Endothelial cell of umbilical vein (primary cell): ENCODE results near the gene UNC5A. TPM values are rescaled to one million over a fixed set of nuclear protein-coding genes. Genes with fewer than 3 reads are reported as not detected.

Experiments
- BruUV-seq: library from RNA; stranded (reverse); fragments of 400-500 nt; replicated peaks from 2 replicates; lab custom pipeline; 2021; lab: Mats Ljungman, UMichigan
- CTCF ChIA-PET: fragments of 300-600, 350-600 bp; sonication (Branson Sonifier 250); formaldehyde crosslinking; loops from one replicate; lab custom pipeline; 2021; ENCODE audit warnings: antibody characterized with exemption, inconsistent platforms; lab: Charles Lee
- POLR2A ChIA-PET: fragments of 300-600, 350-600 bp; sonication (Branson Sonifier 250); formaldehyde crosslinking; loops from one replicate; lab custom pipeline; 2021; ENCODE audit warnings: antibody characterized with exemption, inconsistent platforms; lab: Charles Lee
- DNase-seq: peaks from one replicate; pipeline ENCODE4 v3.0.0-alpha.2; 2011; ENCODE audit warnings: low read depth, low spot score
- FAIRE-seq: peaks from 2 replicates; lab custom pipeline; 2011; peaks lifted over from hg19 to GRCh38; lab: Jason Lieb, UNC
- H2AFZ ChIP-seq: 2 replicates; pipeline ENCODE4 v1.6.0; 2012; ENCODE audit warnings: low read depth, low read length, control low read depth, inconsistent platforms
- H3K27ac ChIP-seq: 2 replicates; pipeline ENCODE4 v1.5.1; 2011; ENCODE audit warnings: low read depth, mild to moderate bottlenecking, control low read depth, low read length, moderate library complexity; ENCODE audit not compliant: insufficient read depth
- H3K27me3 ChIP-seq, 2 experiments: 2 replicates each; pipeline versions ENCODE4 v1.6.0 to v1.6.1; 2011; ENCODE audit warnings: low read length in 2 of 2, mixed read lengths in 1 of 2; ENCODE audit not compliant: control insufficient read depth in 2 of 2, insufficient read depth in 2 of 2
- H3K36me3 ChIP-seq, 2 experiments: 2 replicates in 1 of 2; 3 replicates in 1 of 2; pipeline ENCODE4 v1.5.1; 2011; ENCODE audit warnings: low read length in 2 of 2, mild to moderate bottlenecking in 1 of 2, moderate library complexity in 1 of 2; ENCODE audit not compliant: control insufficient read depth in 2 of 2, insufficient read depth in 2 of 2; ENCODE audit errors: extremely low read depth in 1 of 2
- H3K4me1 ChIP-seq: 3 replicates; pipeline ENCODE4 v1.5.1; 2011; ENCODE audit warnings: mild to moderate bottlenecking, low read length; ENCODE audit not compliant: control insufficient read depth, insufficient read depth; ENCODE audit errors: extremely low read depth
- H3K4me2 ChIP-seq: 2 replicates; pipeline ENCODE4 v1.6.1; 2011; ENCODE audit warnings: low read length, control low read depth, mixed read lengths; ENCODE audit not compliant: insufficient read depth
- H3K4me3 ChIP-seq, 3 experiments: fragments of 200-600 bp in 1 of 3; sonication (generic), shearing (Covaris generic) in 1 of 3; replicated peaks in 1 of 3; 2 replicates each; pipeline ENCODE4 v1.5.1; 2011 to 2016; ENCODE audit warnings: control low read depth in 3 of 3, low read length in 3 of 3, mild to moderate bottlenecking in 2 of 3, inconsistent platforms in 1 of 3, low read depth in 1 of 3, moderate library complexity in 1 of 3; ENCODE audit not compliant: insufficient read depth in 1 of 3
- H3K79me2 ChIP-seq: 2 replicates; pipeline ENCODE4 v1.6.0; 2012; ENCODE audit warnings: low read length, inconsistent platforms; ENCODE audit not compliant: control insufficient read depth, insufficient read depth
- H3K9ac ChIP-seq: replicated peaks from 2 replicates; pipeline ENCODE3; 2011; ENCODE audit warnings: low read length, control low read depth; ENCODE audit not compliant: insufficient read depth; ENCODE audit errors: extremely low read depth
- H3K9me1 ChIP-seq: replicated peaks from 3 replicates; pipeline ENCODE4 v1.6.0; 2011; ENCODE audit warnings: mild to moderate bottlenecking, low read length; ENCODE audit not compliant: control insufficient read depth, insufficient read depth; ENCODE audit errors: extremely low read depth
- H3K9me3 ChIP-seq: replicated peaks from 2 replicates; pipeline ENCODE4 v1.5.1; 2012; ENCODE audit warnings: low read length, inconsistent platforms; ENCODE audit not compliant: control insufficient read depth, insufficient read depth
- H4K20me1 ChIP-seq: replicated peaks from 2 replicates; pipeline ENCODE3; 2011; ENCODE audit warnings: mild to moderate bottlenecking, low read length; ENCODE audit not compliant: control insufficient read depth, insufficient read depth; ENCODE audit errors: extremely low read depth
- EZH2 ChIP-seq: IDR thresholded peaks from 2 replicates; pipeline ENCODE4 v1.6.1; 2012; ENCODE audit warnings: borderline replicate concordance, low read depth, mild to moderate bottlenecking, moderate library complexity, low read length, inconsistent platforms; ENCODE audit not compliant: severe bottlenecking
- FOS ChIP-seq: IDR thresholded peaks from 2 replicates; pipeline ENCODE4 v1.6.1; 2011; ENCODE audit warnings: mild to moderate bottlenecking, low read length, moderate library complexity, borderline replicate concordance; ENCODE audit not compliant: insufficient read depth
- GATA2 ChIP-seq: IDR thresholded peaks from 2 replicates; pipeline ENCODE4 v1.7.0; 2011; ENCODE audit warnings: low read depth, mild to moderate bottlenecking, moderate library complexity, mixed read lengths, low read length; ENCODE audit not compliant: insufficient read length, insufficient read depth
- JUN ChIP-seq: IDR thresholded peaks from 2 replicates; pipeline ENCODE4 v1.6.1; 2011; ENCODE audit warnings: borderline replicate concordance, low read depth; ENCODE audit not compliant: insufficient read length, insufficient read depth
- MAX ChIP-seq: IDR thresholded peaks from 2 replicates; pipeline ENCODE4 v1.6.1; 2011; ENCODE audit not compliant: insufficient read depth, insufficient read length
- POLR2AphosphoS5 ChIP-seq: IDR thresholded peaks from 2 replicates; pipeline ENCODE4 v1.6.1; 2012; ENCODE audit warnings: low read depth, mild to moderate bottlenecking, control low read depth, low read length, moderate library complexity; ENCODE audit not compliant: insufficient read depth
- dilution Hi-C: fragments of 300-500 bp; cut with MboI; formaldehyde crosslinking; loops from one replicate; pipeline ENCODE4 v1.15.0; 2019; ENCODE audit warnings: low sequenced_read_pairs; ENCODE audit not compliant: extremely low pct_ligation_motif_present
- intact Hi-C: fragments of 100-400 bp; cut with micrococcal nuclease; formaldehyde crosslinking; loops from one replicate; pipeline ENCODE4 v1.10.0; 2022
- polyA plus RNA-seq, 4 experiments: library from polyadenylated mRNA; depleted of rRNA in 3 of 4; stranded (reverse) in 3 of 4; unstranded in 1 of 4; fragments of >200 nt; gene quantifications; 2 replicates each; pipeline versions ENCODE4 v1.2.1 to v1.2.3, GENCODE V29; 2011 to 2012; ENCODE audit warnings: missing spikeins in 1 of 4
- total RNA-seq: library from RNA; stranded (reverse); gene quantifications from 2 replicates; pipeline ENCODE4 v1.2.3, GENCODE V29; 2021

UNC5A gene
- total and polyA plus RNA-seq, 2 donors (not counting 3 experiments of a cell fraction or from before 2014, with no cell fraction given), result 0.08 to 0.22 TPM

DNA sequence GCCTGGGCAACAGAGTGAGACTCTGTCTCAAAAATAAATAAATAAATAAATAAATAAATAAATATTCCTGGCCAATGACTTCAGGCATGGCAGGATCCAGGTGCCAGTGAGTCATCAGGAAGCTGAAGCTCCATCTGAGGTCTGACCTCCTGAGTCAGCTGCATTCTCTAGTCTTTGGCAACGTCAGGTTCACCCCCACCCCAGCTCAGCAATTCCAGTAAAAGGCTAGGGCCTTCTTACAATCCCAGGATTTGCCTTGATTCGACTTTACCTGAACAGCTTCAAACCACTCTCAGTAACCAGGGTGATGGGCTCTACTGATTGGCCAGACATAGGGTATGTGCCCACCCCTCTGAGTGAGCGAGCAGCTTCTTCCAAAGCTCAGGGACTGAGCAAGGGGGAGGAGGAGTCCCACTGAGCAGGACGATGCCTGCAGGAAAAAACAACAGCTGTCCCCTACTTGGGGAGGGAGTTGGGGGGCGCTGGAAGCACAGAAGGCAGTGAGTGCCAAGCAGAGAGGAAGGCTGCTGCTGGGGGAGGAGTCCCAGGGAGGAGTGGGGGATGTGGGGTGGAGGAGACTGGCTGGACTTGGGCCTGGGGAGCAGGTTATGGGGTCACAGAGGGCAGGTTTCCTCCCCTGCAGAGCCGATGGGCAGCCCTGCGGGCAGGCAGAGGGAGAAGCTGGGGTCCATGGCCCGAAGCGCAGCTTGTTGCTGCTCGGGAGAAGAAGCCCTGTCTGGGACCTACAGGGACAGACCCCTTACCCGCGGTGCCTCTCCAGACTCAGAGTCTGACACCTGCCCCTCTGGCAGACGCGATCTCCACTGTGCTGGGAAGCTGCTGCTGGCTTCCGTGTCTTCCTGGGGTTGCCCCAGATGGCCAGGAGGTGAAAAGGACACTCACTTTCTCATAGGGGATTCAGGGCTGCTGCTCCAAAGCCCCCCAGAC lies 25.9 kb upstream of the UNC5A start:
- peaks cover 15% of the 10 kb centered on the region for H3K4me1 ChIP-seq
- CTCF ChIA-PET, result interaction anchor here (0.8 to 2.6 kb wide), 6 partner anchors 9 to 287 kb away, joined by 3 to 11 read pairs (median 4); no protein-coding TSS in a partner anchor
- no peaks in the 10 kb centered on the region for H3K9me3 ChIP-seq
- H2AFZ ChIP-seq, result peak overlapping the region; percentile 42
- no peak overlapping the region for H3K4me3 ChIP-seq
- DNase-seq (peak; percentile 74), FAIRE-seq (peak; percentile 91)
- H3K9me1 ChIP-seq, result no peaks in the 10 kb centered on the region
- peaks cover 10 to 11% of the 10 kb centered on the region in 2 experiments for H3K27me3 ChIP-seq
- TF ChIP-seq FOS (peak; percentile 70), GATA2 (no peak), MAX (no peak), EZH2 (no peak), JUN (peak; percentile 88), POLR2AphosphoS5 (peak; percentile 62)
- no peaks in the 10 kb centered on the region for H4K20me1 ChIP-seq
- BruUV-seq, result no TSS peak
- POLR2A ChIA-PET, result interaction anchor here (0.6 kb wide), 1 partner anchor 181 kb away, joined by 3 read pairs; no protein-coding TSS in a partner anchor
- intact Hi-C loops, result loop anchor here (2.0 kb wide), 1 partner anchor 26 kb away; the partner anchor contains the start of gene UNC5A
- no peaks in the 10 kb centered on the region for H3K79me2 ChIP-seq
- no peaks in the 10 kb centered on the region for H3K36me3 ChIP-seq
- peak overlapping the region; percentile 37 for H3K4me2 ChIP-seq
- dilution Hi-C loops, result no loop called here
- peak overlapping the region; percentile 48 for H3K27ac ChIP-seq
- peak overlapping the region; percentile 33 for H3K9ac ChIP-seq
